Mucosa of descending colon (tissue), 3 donors: ENCODE results near the gene AIF1. TPM values are rescaled to one million over a fixed set of nuclear protein-coding genes. Genes with fewer than 3 reads are reported as not detected.
A peak's percentile ranks its signal among the peaks of the same experiment; 100 is the strongest.

Experiments
- ATAC-seq: fragments of 200-7000 bp; cut with Tn5 transposase; one replicate; pipeline ENCODE4 v1.9.1; 2020; ENCODE audit warnings: mild to moderate bottlenecking, moderate library complexity
- DNase-seq, 3 donors: peaks; one replicate each; pipeline ENCODE4 v3.0.0-alpha.2; 2020
- H3K36me3 ChIP-seq: fragments of 200-600 bp; one replicate; pipeline ENCODE4 v1.8.0; 2021; ENCODE audit warnings: low read depth, mild to moderate bottlenecking
- H3K4me1 ChIP-seq: fragments of 200-600 bp; one replicate; pipeline ENCODE4 v1.8.0; 2021; ENCODE audit warnings: low read depth, mild to moderate bottlenecking
- H3K4me3 ChIP-seq: fragments of 200-600 bp; one replicate; pipeline ENCODE4 v1.8.0; 2021; ENCODE audit warnings: mild to moderate bottlenecking
- H3K9me3 ChIP-seq: fragments of 200-600 bp; one replicate; pipeline ENCODE4 v1.8.0; 2021; ENCODE audit warnings: mild to moderate bottlenecking
- intact Hi-C, 2 donors: fragments of 100-400 bp; cut with DNase I in 1 of 2; cut with micrococcal nuclease in 1 of 2; formaldehyde crosslinking; loops; one replicate each; pipeline versions ENCODE4 v1.11.0 to v1.11.1; 2022; cut with DNase I, micrococcal nuclease
- total RNA-seq, 3 donors: library from RNA; stranded (reverse); fragmentation: NEBNext Ultra II Directional in 2 of 3; extraction: Animal tissue kit (Norgen Biotek cat#: 25700) in 2 of 3; gene quantifications; one replicate each; pipeline versions ENCODE4 v1.2.1 to v1.2.4, GENCODE V29; 2021 to 2023
- TF ChIP-seq, protein P1 (sequence below): fragments of 200-600 bp; IDR thresholded peaks from one replicate; pipeline ENCODE4 v1.8.0; 2022; ENCODE audit warnings: antibody characterized with exemption, mild to moderate bottlenecking
- donor health status: DM: no; HTN: no; CAD: no; lungs with moderate emphysema.
- donor health status: DM: no; HTN: no; CAD: no.
- donor health status: DM: no; HTN: yes; CAD: no.

Gene AIF1
- total RNA-seq, 3 donors from 2014 or later, result 6.1 to 28.4 (median 17.3) TPM

DNA sequence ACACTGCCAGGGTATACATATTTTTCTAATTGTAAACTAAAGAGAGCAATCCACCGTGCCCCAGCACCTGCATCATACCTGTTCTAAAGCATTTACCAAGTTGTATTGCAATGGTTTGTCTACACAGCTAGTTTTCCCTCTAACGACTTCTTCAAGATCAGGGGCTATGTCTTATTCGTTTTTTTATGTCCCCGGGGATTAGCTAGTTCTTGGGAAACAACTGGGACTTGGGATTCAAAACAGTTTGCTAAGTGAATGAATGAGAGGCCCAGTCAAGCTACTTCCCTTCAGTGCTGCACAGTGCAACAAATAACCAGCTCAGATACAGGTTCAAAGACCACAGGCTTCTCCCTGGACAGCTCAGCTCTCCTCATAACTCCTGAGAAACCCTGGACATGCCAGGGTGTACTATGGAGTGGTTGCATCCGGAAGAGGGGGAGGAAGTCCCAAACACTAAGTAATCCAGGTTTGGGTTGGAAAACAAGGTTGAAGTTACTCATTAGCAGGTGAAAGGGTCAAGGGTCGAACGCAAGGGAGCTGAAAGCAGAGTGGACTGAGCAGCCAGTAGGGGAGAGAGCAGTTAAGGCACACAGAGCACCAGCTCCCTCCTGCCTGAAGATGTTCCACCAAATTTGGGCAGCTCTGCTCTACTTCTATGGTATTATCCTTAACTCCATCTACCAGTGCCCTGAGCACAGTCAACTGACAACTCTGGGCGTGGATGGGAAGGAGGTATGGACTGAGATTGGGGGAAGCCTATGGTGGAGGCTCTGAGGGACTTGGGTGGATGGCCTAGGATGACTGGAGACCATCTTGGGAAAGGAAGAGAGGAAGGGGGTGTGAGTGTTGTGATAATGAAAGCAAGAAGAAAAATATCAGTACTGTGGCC lies 40.6 kb downstream of the AIF1 start, which contains the start of gene APOM:
Gene APOM (plus strand): TSS at position 546 of the 889 bp plus-strand sequence. CDS start 73 bp downstream, at position 619.
- ATAC-seq (no peak), DNase-seq (no peak)
- Histone ChIP-seq H3K36me3 (no peaks in the 10 kb centered on the region), H3K4me1 (peaks cover 45% of the 10 kb centered on the region), H3K9me3 (no peaks in the 10 kb centered on the region), H3K4me3 (no peak within 1 kb of the TSS)
- TF ChIP-seq, protein P1, sequence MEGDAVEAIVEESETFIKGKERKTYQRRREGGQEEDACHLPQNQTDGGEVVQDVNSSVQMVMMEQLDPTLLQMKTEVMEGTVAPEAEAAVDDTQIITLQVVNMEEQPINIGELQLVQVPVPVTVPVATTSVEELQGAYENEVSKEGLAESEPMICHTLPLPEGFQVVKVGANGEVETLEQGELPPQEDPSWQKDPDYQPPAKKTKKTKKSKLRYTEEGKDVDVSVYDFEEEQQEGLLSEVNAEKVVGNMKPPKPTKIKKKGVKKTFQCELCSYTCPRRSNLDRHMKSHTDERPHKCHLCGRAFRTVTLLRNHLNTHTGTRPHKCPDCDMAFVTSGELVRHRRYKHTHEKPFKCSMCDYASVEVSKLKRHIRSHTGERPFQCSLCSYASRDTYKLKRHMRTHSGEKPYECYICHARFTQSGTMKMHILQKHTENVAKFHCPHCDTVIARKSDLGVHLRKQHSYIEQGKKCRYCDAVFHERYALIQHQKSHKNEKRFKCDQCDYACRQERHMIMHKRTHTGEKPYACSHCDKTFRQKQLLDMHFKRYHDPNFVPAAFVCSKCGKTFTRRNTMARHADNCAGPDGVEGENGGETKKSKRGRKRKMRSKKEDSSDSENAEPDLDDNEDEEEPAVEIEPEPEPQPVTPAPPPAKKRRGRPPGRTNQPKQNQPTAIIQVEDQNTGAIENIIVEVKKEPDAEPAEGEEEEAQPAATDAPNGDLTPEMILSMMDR, result no peak
- intact Hi-C loops, result no loop called here

DNA sequence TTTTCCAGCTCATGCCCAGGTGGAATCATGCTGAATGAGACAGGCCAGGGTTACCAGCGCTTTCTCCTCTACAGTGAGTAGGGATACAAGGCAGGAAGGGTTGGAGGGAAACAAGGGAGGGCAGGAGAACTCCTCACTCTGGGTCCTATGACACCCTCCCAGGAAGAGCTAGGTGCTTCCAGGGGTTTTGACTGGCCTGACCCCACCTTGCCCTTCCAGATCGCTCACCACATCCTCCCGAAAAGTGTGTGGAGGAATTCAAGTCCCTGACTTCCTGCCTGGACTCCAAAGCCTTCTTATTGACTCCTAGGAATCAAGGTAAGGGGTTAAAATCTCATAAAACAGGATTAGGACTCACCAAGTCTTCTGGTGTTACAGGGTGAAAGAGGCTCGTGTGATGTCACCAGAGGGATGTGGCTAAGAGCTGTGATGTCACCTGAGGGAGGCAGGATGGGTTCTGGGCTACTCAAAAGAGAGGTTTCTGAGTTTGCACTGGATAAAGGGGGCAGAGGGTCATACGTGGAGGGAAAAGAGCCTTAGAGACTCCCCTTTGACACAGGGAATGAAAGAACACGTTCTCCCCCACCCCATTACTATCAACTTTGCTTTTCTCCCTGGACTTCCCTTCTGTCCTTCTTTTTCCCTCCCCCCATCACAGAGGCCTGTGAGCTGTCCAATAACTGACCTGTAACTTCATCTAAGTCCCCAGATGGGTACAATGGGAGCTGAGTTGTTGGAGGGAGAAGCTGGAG lies 42.5 kb downstream of the AIF1 start:
- intact Hi-C loops, result no loop called here
- Histone ChIP-seq H3K9me3 (no peaks in the 10 kb centered on the region), H3K4me1 (peaks cover 39% of the 10 kb centered on the region), H3K36me3 (no peaks in the 10 kb centered on the region), H3K4me3 (no peak overlapping the region)
- TF ChIP-seq, protein P1, result no peak
- DNase-seq (no peak), ATAC-seq (no peak)

DNA sequence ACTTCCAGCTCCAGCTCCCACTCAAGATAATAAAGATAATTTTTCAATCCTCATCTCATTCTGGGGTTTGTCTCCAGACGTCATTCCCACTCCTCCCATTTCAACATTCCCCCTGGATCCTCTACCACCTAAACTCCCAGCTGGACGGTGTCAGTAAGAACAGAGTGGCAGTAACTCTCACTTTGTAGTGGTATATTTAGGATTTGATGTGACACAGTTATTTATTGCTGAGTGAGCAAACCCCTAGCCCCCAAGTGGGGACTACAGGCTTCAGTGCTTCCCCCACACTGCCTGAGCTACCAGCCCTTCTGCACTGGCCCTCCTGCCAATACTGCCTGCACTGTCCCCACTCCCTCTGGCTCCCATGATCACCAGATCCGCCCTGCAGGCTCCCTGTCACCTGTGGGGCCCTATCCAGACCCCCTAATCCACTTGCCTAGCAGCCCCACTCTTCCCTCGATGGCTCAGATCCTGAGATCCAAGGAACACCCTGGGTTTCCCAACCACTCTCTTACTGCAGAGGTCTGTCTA lies 43.2 kb downstream of the AIF1 start:
- peaks cover 40% of the 10 kb centered on the region for H3K4me1 ChIP-seq
- no peaks in the 10 kb centered on the region for H3K36me3 ChIP-seq
- H3K4me3 ChIP-seq, result no peak overlapping the region
- H3K9me3 ChIP-seq, result no peaks in the 10 kb centered on the region
- ATAC-seq (no peak), DNase-seq (no peak)
- intact Hi-C loops, result no loop called here
- TF ChIP-seq, protein P1, result no peak

DNA sequence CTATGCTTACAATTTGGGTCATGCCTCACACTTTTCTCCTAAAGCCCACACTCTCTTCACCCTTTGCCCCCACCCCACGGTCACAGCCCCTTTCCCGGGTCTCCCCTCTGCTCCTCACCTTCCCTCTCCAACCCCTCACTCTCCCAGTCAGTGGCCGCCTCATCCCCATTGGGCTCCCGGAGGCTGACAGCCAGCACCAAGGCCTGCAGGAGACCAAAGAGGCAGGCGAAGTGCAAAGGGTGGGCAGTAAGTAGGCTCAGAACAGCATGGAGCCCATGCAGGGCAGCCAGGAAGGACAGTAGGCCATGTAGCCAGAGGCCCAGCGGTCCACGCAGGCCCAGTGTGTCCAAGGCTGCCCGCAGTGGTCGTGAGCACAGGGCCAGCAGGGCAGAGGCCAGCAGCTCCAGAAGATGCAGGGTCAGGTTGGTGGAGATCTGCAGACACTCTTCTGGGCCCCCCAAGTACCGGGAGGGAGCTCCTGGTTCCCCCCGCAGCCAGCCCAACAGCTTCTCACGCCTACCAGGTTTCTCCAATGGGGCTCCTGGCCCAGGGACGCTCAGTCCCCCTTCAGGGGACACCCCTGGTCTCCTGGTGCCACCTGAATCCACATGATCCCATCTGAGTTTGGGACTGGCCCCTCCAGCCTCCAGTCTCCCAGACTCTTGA lies 44.1 kb downstream of the AIF1 start:
- H3K9me3 ChIP-seq, result no peaks in the 10 kb centered on the region
- peaks cover 49% of the 10 kb centered on the region for H3K4me1 ChIP-seq
- DNase-seq (no peak), ATAC-seq (no peak)
- no peak overlapping the region for H3K4me3 ChIP-seq
- H3K36me3 ChIP-seq, result no peaks in the 10 kb centered on the region
- intact Hi-C loops, result no loop called here
- TF ChIP-seq, protein P1, result no peak

DNA sequence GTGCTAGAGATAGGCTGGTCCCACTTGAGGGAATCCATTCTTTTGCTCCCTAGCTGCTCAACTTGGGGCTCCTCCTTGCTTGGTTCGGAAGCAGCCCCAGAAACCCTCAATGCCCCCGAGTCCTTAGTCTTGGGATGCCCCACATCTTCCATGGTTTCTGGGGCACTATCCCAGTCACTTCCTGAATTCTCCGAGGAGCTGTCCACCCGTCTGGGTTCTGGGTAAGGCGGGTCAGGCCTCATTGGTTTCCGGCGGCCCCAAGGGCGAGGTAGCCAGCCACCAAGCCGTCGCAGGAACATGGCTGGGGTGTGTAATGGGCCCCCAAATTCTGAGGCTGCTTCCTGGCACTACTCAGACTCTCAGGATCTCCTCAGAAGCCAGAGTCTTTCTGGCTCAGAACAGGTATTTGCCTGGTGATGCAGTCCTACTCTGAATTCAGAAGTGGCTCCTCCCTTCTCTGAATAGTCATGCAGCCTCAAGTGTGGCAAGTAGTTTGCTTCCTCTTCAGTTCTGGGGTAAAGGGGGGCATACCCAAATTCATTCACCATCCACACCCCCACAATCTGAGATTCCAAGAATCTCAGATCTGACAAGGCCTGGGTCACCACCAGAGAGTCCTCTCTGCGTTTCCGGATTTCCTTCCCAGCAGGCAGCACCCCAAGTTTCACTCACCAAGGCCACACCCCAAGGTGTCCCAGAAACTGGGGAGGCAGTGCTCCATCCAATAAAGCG lies 44.8 kb downstream of the AIF1 start:
- Histone ChIP-seq H3K4me1 (peaks cover 50% of the 10 kb centered on the region), H3K9me3 (no peaks in the 10 kb centered on the region), H3K4me3 (peak overlapping the region; percentile 59), H3K36me3 (no peaks in the 10 kb centered on the region)
- intact Hi-C loops, result no loop called here
- ATAC-seq (peak; percentile 38), DNase-seq (peak in 2 of 3 donors; percentile 40 to 64)
- TF ChIP-seq, protein P1, result no peak
